ENCODE results near the gene AUNIP.
A peak's percentile ranks its signal among the peaks of the same experiment; 100 is the strongest.

Gene AUNIP, protein sequence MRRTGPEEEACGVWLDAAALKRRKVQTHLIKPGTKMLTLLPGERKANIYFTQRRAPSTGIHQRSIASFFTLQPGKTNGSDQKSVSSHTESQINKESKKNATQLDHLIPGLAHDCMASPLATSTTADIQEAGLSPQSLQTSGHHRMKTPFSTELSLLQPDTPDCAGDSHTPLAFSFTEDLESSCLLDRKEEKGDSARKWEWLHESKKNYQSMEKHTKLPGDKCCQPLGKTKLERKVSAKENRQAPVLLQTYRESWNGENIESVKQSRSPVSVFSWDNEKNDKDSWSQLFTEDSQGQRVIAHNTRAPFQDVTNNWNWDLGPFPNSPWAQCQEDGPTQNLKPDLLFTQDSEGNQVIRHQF

DNA sequence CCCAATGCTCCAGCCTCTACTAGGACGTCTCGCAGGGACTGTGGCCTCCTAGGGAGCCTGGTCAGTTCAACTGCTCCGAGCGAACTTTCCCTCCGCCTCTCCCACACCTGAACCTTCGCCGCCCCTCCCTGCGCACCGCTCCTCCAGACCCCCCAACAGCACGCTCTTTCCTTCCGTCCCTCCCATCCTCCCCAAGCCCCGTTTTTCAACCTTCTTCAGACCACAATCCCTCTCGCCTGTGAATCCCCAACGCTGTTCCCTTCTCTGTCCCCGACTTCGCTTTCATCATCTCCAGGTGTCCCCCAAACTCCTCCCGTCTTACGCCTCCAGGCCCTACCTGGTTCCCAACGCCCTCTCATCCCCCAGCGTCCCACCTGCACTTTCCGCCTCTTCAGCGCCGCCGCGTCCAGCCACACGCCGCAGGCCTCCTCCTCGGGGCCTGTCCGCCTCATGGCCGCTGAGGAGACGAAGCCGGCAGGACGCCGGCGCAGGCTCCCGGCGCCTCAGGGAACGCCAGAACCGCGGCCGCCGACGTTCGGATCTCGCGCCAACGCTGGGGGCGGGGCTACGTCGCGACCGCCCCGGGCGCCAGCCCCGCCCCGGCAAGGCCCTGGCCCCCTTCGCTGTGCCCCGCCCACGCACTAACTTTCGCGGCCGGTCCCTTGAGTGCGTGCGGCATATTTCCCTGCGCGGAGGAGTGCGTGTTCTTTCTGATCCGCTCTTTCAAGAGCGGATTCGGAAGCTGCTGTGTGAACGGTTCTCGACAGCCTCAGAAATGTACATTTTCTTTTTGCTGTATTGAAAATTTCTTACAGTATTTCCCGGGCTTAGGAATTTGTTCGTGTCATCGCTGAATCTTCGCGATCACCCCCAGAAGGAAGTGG, at the start of gene AUNIP:
Gene AUNIP, minus strand, starts transcription at position 552 of the 884 bp plus-strand sequence. Its CDS starts 100 bp downstream, at position 452.
- peak within 1 kb of the TSS; percentile 88 to 98 (median 95) for H3K4me2 ChIP-seq
- no peaks in the 10 kb centered on the region for H3K9me3 ChIP-seq (replicated peaks in 1 of 11)
- peak within 1 kb of the TSS; percentile 81 to 94 (median 88) for H3K9ac ChIP-seq
- peak within 1 kb of the TSS; percentile 86 to 98 (median 93) for H3K27ac ChIP-seq
- H3K4me3 ChIP-seq, result peak within 1 kb of the TSS; percentile 56 to 75 (median 70)
- H3K4me1 ChIP-seq, result peaks cover 37 to 50% (median 46%) of the 10 kb centered on the region in 10 experiments
- no peaks in the 10 kb centered on the region for H3K27me3 ChIP-seq
- no peak for TF ChIP-seq Cebpa-rat (IDR thresholded peaks at IDR 0.05)
- peaks cover 0 to 4% (median 0%) of the 10 kb centered on the region in 11 experiments; a peak in 1 of 22 replicates for H4K20me1 ChIP-seq
- peaks cover 0 to 20% (median 10%) of the 10 kb centered on the region in 11 experiments; a peak in 12 of 22 replicates for H3K36me3 ChIP-seq

- H3K9me3 ChIP-seq (replicated peaks in 1 of 11), result no peaks in the 10 kb centered on the region
- peaks cover 0 to 8% (median 5%) of the 10 kb centered on the region in 11 experiments; a peak in 13 of 22 replicates for H3K36me3 ChIP-seq
- no peaks in the 10 kb centered on the region for H3K27me3 ChIP-seq
- TF ChIP-seq Cebpa-rat (IDR thresholded peaks at IDR 0.05), result no peak
- no peak overlapping the region for H3K4me3 ChIP-seq
- no peak overlapping the region for H3K9ac ChIP-seq
- no peak overlapping the region for H3K27ac ChIP-seq
- peaks cover 6 to 20% (median 14%) of the 10 kb centered on the region in 10 experiments for H3K4me1 ChIP-seq
- H4K20me1 ChIP-seq, result peaks cover 0 to 13% (median 9%) of the 10 kb centered on the region in 11 experiments; a peak in 15 of 22 replicates
- no peak overlapping the region for H3K4me2 ChIP-seq
Measured at GRCh38 chr1:25909040-25909439, 49.8 kb upstream of the AUNIP start.

- Histone ChIP-seq H3K4me2 (no peak overlapping the region), H4K20me1 (peaks cover 0 to 22% (median 18%) of the 10 kb centered on the region in 11 experiments; a peak in 15 of 22 replicates), H3K4me1 (peaks cover 15 to 28% (median 23%) of the 10 kb centered on the region in 10 experiments), H3K9me3 (replicated peaks in 1 of 11) (no peaks in the 10 kb centered on the region), H3K9ac (no peak overlapping the region), H3K27me3 (no peaks in the 10 kb centered on the region), H3K36me3 (peaks cover 0 to 17% (median 13%) of the 10 kb centered on the region in 11 experiments; a peak in 17 of 22 replicates), H3K4me3 (no peak overlapping the region), H3K27ac (no peak overlapping the region)
- no peak for TF ChIP-seq Cebpa-rat (IDR thresholded peaks at IDR 0.05)
Measured at GRCh38 chr1:25908161-25908560, 48.9 kb upstream of the AUNIP start.

DNA sequence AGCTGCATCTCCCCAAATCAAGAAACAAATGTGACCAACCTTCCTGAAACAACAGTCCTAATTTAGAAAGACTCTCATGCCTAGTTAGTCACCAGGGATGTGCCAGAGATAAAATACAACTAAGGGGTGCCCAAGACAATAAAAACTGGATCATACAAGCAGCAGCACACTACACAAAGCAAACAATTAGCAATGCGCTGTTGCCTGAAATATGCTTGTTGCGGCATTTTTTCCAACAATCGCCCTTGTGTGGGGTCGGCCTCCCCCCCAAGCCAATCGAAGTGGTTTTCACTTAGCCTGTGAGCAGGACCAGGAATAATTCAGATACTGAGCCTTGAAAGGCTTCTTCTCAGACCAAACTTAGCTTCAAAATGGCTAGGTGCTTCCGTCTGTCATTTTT, 48.3 kb upstream of the AUNIP start:
- Histone ChIP-seq H3K4me1 (peaks cover 20 to 34% (median 27%) of the 10 kb centered on the region in 10 experiments), H3K27me3 (no peaks in the 10 kb centered on the region), H4K20me1 (peaks cover 0 to 27% (median 24%) of the 10 kb centered on the region in 11 experiments; a peak in 15 of 22 replicates), H3K9me3 (replicated peaks in 1 of 11) (no peaks in the 10 kb centered on the region), H3K27ac (no peak overlapping the region), H3K36me3 (peaks cover 0 to 22% (median 19%) of the 10 kb centered on the region in 11 experiments; a peak in 19 of 22 replicates), H3K4me2 (peak overlapping the region in 3 of 11 experiments; percentile 77 to 84 (median 84); a peak in 5 of 22 replicates), H3K9ac (no peak overlapping the region), H3K4me3 (no peak overlapping the region)
- TF ChIP-seq Cebpa-rat (IDR thresholded peaks at IDR 0.05), result no peak

GRCh38 chr1:25906644-25907300, 47.5 kb upstream of the AUNIP start:
- H3K9ac ChIP-seq, result peak overlapping the region in 10 of 11 experiments; percentile 78 to 98 (median 96); a peak in 20 of 22 replicates
- peaks cover 0 to 36% (median 32%) of the 10 kb centered on the region in 11 experiments; a peak in 15 of 22 replicates for H4K20me1 ChIP-seq
- H3K4me3 ChIP-seq, result peak overlapping the region; percentile 68 to 91 (median 84)
- no peaks in the 10 kb centered on the region for H3K9me3 ChIP-seq (replicated peaks in 1 of 11)
- no peaks in the 10 kb centered on the region for H3K27me3 ChIP-seq
- H3K4me2 ChIP-seq, result peak overlapping the region; percentile 77 to 94 (median 85)
- peak overlapping the region in 9 of 11 experiments; percentile 84 to 98 (median 97); a peak in 18 of 22 replicates for H3K27ac ChIP-seq
- H3K36me3 ChIP-seq, result peaks cover 0 to 31% (median 27%) of the 10 kb centered on the region in 11 experiments; a peak in 19 of 22 replicates
- no peak for TF ChIP-seq Cebpa-rat (IDR thresholded peaks at IDR 0.05)
- peaks cover 23 to 39% (median 31%) of the 10 kb centered on the region in 10 experiments for H3K4me1 ChIP-seq

GRCh38 chr1:25905680-25906643, 46.7 kb upstream of the AUNIP start, which contains the start of gene STMN1:
Gene STMN1 (minus strand): TSS chr1:25906419. CDS start chr1:25904676, 1,743 bp downstream.
- no peaks in the 10 kb centered on the region for H3K27me3 ChIP-seq
- H3K36me3 ChIP-seq, result peaks cover 6 to 39% (median 35%) of the 10 kb centered on the region in 11 experiments; a peak in 21 of 22 replicates
- H3K9me3 ChIP-seq (replicated peaks in 1 of 11), result no peaks in the 10 kb centered on the region
- H3K4me1 ChIP-seq, result peaks cover 23 to 46% (median 35%) of the 10 kb centered on the region in 10 experiments
- TF ChIP-seq Cebpa-rat (IDR thresholded peaks at IDR 0.05), result no peak
- peaks cover 0 to 44% (median 40%) of the 10 kb centered on the region in 11 experiments; a peak in 15 of 22 replicates for H4K20me1 ChIP-seq
- peak within 1 kb of the TSS; percentile 68 to 91 (median 84) for H3K4me3 ChIP-seq
- H3K4me2 ChIP-seq, result peak within 1 kb of the TSS; percentile 80 to 94 (median 89)
- H3K27ac ChIP-seq, result peak within 1 kb of the TSS in 10 of 11 experiments; percentile 65 to 98 (median 96); a peak in 21 of 22 replicates
- H3K9ac ChIP-seq, result peak within 1 kb of the TSS; percentile 77 to 98 (median 96)

All from BLaER1 treated with 17β-estradiol and CSF1 and Interleukin-3, amounts not matched to agents 10 nM and 100 nM (cell line).